CD4-positive, alpha-beta T cell treated with Interferon alpha-2 for 1 hour (primary cell): ENCODE results near the gene KRTDAP.

Experiments used
- DNase-seq, 2 donors: peaks; one replicate each; pipeline ENCODE4 v3.0.0-alpha.2; 2020 to 2022

Gene KRTDAP

GRCh38 chr19:35512831-35513627, 22.8 kb upstream of the KRTDAP start:
- no peak for DNase-seq

- no peak for DNase-seq
Measured at GRCh38 chr19:35511337-35511736, 21.1 kb upstream of the KRTDAP start.

GRCh38 chr19:35510626-35510964, 20.3 kb upstream of the KRTDAP start:
- DNase-seq = no peak

GRCh38 chr19:35509861-35510625, 19.8 kb upstream of the KRTDAP start:
- peak; percentile 63 to 72 for DNase-seq

- peak; percentile 37 to 53 for DNase-seq
Measured at GRCh38 chr19:35509018-35509652, 18.9 kb upstream of the KRTDAP start.

GRCh38 chr19:35508129-35508528, 17.9 kb upstream of the KRTDAP start:
- no peak for DNase-seq

- no peak for DNase-seq
Measured at GRCh38 chr19:35507561-35507960, 17.3 kb upstream of the KRTDAP start.

DNA sequence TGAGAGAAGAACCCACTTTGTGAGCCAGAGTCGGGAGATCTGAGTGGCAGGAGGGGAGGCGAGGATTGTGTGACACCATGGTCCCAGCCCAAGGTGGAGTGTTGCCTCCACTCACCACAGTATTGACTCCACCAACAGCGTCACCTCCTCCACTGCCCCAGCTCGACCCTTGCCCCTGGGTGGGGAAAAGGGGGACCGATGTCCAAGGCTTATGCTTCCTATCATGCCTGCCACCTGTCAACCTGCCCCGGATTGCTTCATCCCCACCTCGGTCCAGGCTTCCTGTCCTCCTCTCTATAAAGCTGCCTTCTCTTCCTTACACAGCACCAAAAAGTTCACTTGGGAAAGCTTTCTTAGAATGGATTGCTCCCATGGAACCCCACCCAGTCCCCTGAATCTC, 15.7 kb upstream of the KRTDAP start:
- DNase-seq = no peak

- DNase-seq = no peak
Measured at GRCh38 chr19:35502751-35503150, 12.5 kb upstream of the KRTDAP start.

DNA sequence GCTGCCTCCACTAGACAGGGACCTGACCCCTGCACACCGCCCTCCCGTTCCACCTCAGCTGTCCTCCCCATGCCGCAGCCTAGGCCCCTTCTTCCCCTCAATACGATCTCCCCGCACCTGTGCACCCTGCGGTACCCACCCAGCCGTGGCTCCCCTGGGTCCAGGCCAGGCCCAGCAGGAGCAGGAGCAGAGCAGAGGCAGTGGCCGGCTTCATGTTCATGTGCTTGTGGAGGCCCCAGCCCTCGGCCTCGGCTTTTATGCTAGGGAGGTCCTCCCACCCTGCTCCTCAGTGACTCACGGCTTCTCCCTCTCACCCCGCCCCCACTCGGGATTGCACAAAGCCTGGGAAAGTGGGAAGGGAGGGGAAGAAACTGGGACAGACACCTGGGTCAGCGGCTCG, 11.4 kb upstream of the KRTDAP start:
- DNase-seq = no peak

- no peak for DNase-seq
Measured at GRCh38 chr19:35500611-35501010, 10.3 kb upstream of the KRTDAP start.

GRCh38 chr19:35498984-35499527, 8.8 kb upstream of the KRTDAP start:
- DNase-seq = no peak

- DNase-seq = no peak
Measured at GRCh38 chr19:35498220-35498619, 8.0 kb upstream of the KRTDAP start.

DNA sequence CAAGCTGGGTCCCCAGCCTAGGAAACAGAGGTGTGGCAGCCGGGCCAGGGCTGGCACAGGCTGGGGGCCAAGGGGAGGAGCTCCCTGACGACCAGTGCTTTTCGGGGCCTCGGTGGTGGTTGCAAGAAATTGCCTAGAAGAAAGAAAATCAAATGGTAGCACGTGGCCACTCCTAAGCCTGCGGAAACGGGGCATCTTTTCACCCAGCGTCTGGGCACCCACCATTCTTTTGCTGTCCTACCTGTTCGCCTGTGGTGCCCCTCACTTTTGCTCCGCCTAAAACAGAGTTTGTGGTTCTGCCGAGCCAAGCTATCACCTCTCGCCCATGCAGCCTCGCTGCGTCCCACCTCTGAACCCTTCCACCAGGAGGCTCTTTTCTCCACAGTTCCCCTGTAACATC, 7.1 kb upstream of the KRTDAP start:
- no peak for DNase-seq

DNA sequence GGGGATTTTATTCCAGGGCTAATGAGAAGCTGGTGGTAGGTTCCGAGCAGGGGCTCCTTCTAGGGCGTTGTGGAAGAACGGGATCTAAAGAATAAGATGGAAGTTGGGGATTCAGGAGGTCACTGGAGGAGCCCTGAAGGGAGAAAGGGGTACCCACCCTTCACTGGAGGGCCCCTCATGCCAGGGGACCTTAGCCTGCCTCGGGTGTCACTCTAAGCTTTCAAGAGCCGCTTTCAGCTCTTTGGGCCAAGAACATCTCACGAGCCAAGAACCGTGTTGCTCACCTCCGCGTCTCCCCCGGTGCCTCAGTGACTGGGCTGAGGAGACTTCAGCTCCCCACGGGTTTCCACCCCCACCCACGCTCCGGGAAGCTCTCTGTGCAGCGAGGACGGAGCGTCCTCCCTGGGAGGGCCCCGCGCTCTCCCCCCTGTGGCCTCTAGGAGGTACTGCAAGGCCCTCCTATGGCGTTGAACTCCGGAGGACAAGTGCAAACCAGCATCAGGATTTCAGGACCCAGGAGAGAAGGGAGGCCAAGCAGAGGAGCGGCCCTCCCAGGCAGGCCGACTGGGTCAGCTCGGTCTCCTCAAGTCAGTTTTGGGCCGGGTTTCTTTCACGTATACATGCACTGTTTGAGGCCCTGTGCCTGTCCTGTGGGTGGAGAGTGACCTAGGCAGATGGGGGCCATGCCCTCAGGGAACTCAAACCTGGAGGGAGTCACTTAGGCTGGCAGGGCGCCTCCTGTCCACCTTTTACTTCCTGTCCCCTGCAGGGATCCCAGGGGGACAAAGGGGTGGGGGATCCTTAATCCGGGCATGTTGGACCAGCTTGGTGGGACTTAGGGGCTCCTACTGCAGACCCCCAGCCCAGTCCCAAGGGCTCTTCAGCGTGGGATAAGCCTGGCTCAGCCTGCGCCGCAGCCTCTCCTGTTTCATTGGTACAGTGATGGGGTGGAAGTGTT, 5.1 kb upstream of the KRTDAP start:
- peak; percentile 61 to 72 for DNase-seq

GRCh38 chr19:35493971-35494370, 3.7 kb upstream of the KRTDAP start:
- DNase-seq = no peak

GRCh38 chr19:35491836-35492360, 1.6 kb upstream of the KRTDAP start:
- DNase-seq = no peak

DNA sequence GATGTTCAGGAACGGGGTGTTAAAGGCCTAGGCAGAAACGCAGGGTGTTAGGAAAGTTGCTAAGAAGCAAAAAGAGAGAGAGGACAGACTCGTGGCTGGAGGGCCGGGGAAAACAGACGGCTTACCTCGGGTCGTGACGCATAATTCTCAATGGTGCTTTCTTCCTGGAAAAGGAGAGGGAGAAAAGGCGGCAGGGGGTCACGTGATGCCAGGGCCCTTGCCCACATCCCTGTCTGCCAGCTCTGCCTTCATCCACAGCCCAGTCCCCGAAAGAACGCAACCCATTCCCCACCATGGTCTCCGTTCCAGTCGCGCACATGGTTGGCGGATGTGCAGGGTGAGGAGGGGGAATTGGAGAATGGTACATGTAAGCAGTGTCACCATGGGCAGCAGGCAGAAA, 1.6 kb downstream of the KRTDAP start:
- no peak for DNase-seq

GRCh38 chr19:35487656-35488182, 2.5 kb downstream of the KRTDAP start:
- no peak for DNase-seq

DNA sequence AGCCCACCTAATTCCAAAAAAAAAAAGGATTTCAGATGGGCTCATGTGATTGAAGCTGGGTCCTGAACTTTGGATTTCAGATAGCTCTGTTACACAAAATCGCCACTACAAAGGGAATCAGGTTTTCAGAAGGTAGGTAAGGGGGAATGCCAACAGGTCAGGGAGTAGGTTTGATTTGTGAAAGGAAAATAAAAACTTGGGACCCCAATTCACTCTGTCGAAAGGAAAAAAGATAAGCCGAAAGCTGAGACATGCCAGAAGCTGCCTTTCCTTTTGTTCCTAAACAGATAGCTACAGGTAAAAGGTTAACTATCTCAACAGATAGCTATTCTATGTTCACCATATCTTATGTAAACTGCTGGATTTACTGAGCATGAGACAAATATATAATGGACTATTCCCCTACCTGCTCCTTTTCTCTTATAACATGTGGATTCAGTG, 4.0 kb downstream of the KRTDAP start:
- DNase-seq = no peak

DNA sequence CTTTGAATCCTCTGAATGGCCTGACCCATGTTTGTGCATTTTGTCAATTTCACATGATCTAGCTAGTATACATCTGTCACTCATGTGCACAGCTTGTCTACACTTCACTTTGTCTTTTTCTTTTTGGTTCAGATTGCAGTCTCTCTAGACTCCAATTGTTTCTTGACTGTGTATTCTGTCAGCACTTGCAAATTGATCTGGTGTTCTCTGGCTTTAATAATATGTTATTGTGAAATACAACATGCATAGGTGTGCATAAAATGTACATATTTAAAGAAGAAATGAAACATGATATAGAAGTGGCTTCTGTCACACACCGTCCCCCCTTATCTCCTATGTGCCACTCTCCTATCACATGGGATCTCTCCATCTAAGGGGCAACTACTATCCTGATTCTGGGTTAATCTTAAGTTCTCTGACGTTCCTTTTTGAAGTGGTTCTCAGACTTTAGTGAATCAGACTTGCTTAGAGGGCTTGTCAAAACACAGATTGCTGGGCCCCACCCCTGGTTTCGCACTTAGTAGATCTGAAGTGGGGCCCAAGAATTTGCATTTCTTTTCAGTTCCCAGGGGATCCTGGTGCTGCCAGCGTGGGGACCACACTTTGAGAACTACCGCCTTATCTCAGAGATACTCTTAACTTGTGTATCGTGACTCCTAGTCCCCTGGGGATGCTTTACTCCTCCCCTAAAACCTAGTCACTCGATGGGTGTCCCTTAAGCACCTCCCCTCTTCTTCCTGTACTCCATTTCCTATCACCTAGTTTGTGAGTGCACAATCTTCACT, 5.8 kb downstream of the KRTDAP start:
- DNase-seq = peak in 1 of 2 donors; percentile 43
